AG04450 (cell line): ENCODE measurements around the gene WDR74. TPM values are rescaled to one million over a fixed set of nuclear protein-coding genes. Genes with fewer than 3 reads are reported as not detected.
"Not testable (repeated sequence)": the region's sequence is repeated elsewhere in the genome, so short reads cannot be mapped to it uniquely, and the experiment has no call there.

Experiments
- CTCF ChIA-PET: fragments of 300-600, 350-600 bp; formaldehyde crosslinking; extraction: SDS; loops from one replicate; lab custom pipeline; 2022; ENCODE audit warnings: antibody characterized with exemption, inconsistent platforms; lab: Charles Lee
- POLR2A ChIA-PET: fragments of 350-600 bp; formaldehyde crosslinking; extraction: SDS; loops from one replicate; lab custom pipeline; 2021; ENCODE audit warnings: antibody characterized with exemption, inconsistent platforms; lab: Yijun Ruan, JAX
- DNase-seq: peaks from one replicate; pipeline ENCODE4 v3.0.0-alpha.2; 2011; ENCODE audit warnings: low read depth, low spot score
- H3K27ac ChIP-seq: one replicate; pipeline ENCODE4 v1.5.1; 2012; ENCODE audit warnings: low read depth, low read length, control low read depth
- H3K27me3 ChIP-seq: one replicate; pipeline ENCODE4 v1.6.0; 2012; ENCODE audit warnings: low read length; ENCODE audit not compliant: control insufficient read depth, insufficient read depth
- H3K4me3 ChIP-seq: 2 replicates; pipeline ENCODE4 v1.5.1; 2011; ENCODE audit warnings: mild to moderate bottlenecking, low read depth, low read length, control low read depth
- H3K9me3 ChIP-seq: 2 replicates; pipeline ENCODE4 v1.5.1; 2012; ENCODE audit warnings: low read length; ENCODE audit not compliant: control insufficient read depth, insufficient read depth
- polyA plus RNA-seq: library from polyadenylated mRNA; depleted of rRNA; stranded (reverse); fragments of >200 nt; gene quantifications from 2 replicates; pipeline ENCODE4 v1.2.3, GENCODE V29; 2011
- TF ChIP-seq, protein P1 (sequence below): IDR thresholded peaks from 2 replicates; pipeline ENCODE4 v1.5.1; 2011; ENCODE audit warnings: low read depth, low read length, control low read depth, inconsistent platforms

WDR74 gene
- polyA plus RNA-seq, 1 experiment = 18.0 TPM

DNA sequence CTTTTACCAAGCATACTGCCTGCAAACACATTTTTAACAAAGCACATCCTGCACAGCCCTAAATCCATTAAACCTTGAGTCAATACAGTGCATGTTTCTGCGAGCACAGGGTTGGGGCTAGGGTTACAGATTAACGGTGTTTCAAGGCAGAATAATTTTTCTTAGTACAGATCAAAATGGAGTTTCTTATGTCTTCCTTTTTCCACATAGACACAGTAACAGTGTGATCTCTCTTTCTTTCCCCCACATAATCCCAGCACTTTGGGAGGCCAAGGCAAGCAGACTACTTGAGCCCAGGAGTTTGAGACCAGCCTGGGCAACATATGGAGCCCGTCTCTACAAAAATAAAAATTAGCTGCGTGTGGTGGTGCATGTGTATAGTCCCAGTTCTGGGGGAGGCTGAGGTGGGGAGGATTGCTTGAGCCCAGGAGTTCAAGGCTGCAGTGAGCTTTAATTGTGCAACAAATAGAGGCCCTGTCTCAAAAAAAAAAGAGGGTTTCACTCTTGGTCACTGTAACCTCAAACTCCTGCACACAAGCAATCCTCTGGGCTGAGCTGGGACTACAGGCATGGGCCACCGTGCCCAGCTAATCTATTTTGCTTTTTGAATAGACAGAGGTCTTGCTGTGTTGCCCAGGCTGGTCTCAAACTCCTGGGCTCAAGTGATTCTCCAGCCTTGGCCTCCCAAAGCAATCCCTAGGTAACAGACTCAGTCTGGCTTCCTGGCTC, 21.6 kb upstream of the WDR74 start:
- H3K27ac ChIP-seq = no peak overlapping the region
- H3K9me3 ChIP-seq = no peaks in the 10 kb centered on the region
- TF ChIP-seq, protein P1, sequence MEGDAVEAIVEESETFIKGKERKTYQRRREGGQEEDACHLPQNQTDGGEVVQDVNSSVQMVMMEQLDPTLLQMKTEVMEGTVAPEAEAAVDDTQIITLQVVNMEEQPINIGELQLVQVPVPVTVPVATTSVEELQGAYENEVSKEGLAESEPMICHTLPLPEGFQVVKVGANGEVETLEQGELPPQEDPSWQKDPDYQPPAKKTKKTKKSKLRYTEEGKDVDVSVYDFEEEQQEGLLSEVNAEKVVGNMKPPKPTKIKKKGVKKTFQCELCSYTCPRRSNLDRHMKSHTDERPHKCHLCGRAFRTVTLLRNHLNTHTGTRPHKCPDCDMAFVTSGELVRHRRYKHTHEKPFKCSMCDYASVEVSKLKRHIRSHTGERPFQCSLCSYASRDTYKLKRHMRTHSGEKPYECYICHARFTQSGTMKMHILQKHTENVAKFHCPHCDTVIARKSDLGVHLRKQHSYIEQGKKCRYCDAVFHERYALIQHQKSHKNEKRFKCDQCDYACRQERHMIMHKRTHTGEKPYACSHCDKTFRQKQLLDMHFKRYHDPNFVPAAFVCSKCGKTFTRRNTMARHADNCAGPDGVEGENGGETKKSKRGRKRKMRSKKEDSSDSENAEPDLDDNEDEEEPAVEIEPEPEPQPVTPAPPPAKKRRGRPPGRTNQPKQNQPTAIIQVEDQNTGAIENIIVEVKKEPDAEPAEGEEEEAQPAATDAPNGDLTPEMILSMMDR = no peak
- DNase-seq = no peak
- no peak overlapping the region for H3K4me3 ChIP-seq
- POLR2A ChIA-PET = interaction anchor here (0.9 to 2.4 kb wide), 2 partner anchors 20 to 21 kb away, joined by 3 to 13 read pairs; no protein-coding TSS in a partner anchor
- no peaks in the 10 kb centered on the region for H3K27me3 ChIP-seq
- CTCF ChIA-PET = interaction anchor here (1.1 to 2.0 kb wide), 2 partner anchors 73 to 75 kb away, joined by 3 to 25 read pairs; no protein-coding TSS in a partner anchor

DNA sequence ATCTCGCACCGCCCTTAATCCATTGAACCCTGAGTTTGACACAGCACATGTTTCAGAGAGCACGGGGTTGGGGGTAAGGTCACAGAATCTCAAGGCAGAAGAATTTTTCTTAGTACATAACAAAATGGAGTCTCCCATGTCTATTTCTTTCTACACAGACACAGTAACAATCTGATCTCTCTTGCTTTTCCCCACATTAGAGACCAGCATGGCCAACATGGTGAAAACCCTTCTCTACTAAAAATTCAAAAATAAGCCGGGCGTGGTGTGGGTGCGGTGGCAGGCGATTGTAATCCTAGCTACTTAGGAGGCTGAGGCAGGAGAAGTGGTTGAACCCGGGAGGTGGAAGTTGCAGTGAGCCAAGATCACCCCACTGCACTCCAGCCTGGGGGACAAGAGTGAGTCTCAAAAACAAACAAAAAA, 19.9 kb upstream of the WDR74 start:
- DNase-seq, H3K27ac ChIP-seq, POLR2A ChIA-PET, H3K4me3 ChIP-seq, H3K27me3 ChIP-seq, H3K9me3 ChIP-seq, CTCF ChIA-PET: not testable (repeated sequence)

DNA sequence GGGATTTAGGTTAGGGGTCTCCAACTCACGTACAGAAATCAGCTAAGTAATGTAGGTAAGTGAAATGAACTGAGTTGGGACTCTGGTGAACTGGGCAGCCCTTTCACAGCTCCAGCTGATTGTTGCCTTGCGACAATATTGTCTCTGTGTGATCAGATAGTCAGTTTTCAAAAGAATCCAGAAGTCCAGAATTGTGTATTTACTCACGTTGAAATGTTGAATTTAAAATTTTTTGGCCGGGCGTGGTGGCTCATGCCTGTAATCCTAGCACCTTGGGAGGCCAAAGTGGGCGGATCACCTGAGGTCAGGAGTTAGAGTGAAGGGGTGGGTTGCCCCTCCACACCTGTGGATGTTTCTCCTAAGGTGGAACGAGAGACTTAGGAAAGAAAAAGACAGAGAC, 18.8 kb upstream of the WDR74 start:
- no peak for DNase-seq
- no peaks in the 10 kb centered on the region for H3K9me3 ChIP-seq
- ChIA-PET POLR2A (interaction anchor here (1.4 to 9.3 kb wide), 2 partner anchors 18 to 24 kb away, joined by 4 to 172 read pairs; partner anchors contain the start of gene WDR74), CTCF (interaction anchor here (0.5 to 5.0 kb wide), 5 partner anchors 16 to 382 kb away, joined by 3 to 40 read pairs (median 3); partner anchors contain the start of genes SLC3A2 and TMEM179B)
- no peak overlapping the region for H3K27ac ChIP-seq
- TF ChIP-seq, protein P1 = no peak
- no peak overlapping the region for H3K4me3 ChIP-seq
- H3K27me3 ChIP-seq = no peaks in the 10 kb centered on the region

DNA sequence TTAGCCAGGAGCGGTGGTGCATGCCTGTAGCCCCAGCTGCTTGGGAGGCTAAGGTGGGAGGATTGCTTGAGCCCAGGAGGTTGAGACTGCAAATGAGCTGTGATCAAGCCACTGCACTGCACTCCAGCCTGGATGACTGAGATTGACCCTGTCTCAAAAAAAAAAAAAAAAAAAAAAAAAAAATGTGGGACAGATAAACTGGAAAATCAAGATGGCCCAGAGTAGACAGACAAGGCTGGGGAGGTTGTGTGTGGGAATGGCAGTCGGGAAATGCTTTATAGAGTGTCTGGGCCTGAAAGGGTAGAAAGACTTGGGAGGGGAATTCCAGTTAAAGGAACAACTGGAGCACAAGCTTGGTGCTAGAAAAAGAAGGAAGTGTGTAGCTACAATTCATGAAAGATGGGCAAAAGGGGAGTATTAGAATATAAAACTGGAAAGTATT, 18.2 kb upstream of the WDR74 start:
- ChIA-PET POLR2A (interaction anchor here (0.6 to 9.3 kb wide), 3 partner anchors 17 to 24 kb away, joined by 3 to 172 read pairs (median 4); partner anchors contain the start of gene WDR74), CTCF (interaction anchor here (1.0 to 5.0 kb wide), 5 partner anchors 8 to 71 kb away, joined by 3 to 40 read pairs (median 6); partner anchors contain the start of genes SLC3A2 and TMEM179B)
- no peaks in the 10 kb centered on the region for H3K27me3 ChIP-seq
- no peaks in the 10 kb centered on the region for H3K9me3 ChIP-seq
- TF ChIP-seq, protein P1 = no peak
- no peak for DNase-seq
- no peak overlapping the region for H3K4me3 ChIP-seq
- H3K27ac ChIP-seq = no peak overlapping the region

DNA sequence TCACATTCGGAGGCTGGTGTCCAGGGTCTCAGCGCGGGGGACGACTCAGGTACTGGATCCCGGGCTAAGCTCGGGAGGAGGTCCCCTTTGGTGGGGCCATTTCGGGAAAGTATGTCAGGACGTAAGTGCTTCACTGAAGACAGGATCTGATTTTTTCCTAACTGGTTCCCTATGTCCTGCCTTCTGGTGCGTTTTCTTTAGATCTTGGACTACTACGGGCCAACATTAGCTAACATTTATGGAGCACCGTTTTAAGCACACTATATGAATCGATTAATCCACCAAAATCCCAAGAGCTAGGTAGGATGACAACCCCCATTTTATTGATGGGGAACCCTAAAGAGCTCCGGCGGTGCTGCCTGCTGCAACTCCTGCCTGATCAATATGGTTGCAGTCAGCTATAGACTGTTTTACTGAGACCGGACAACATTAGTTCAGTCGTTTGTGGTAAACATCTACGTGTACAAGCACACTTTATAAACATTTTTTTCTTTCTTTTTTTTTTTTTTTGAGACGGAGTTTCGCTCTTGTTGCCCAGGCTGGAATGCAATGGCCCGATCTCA, 17.0 kb upstream of the WDR74 start:
- POLR2A ChIA-PET = interaction anchor here (0.6 to 9.3 kb wide), 16 partner anchors 8 to 255 kb away, joined by 3 to 172 read pairs (median 9); partner anchors contain the start of genes HNRNPUL2, MTA2, SLC3A2 and STX5
- Histone ChIP-seq H3K9me3 (no peaks in the 10 kb centered on the region), H3K27me3 (no peaks in the 10 kb centered on the region), H3K27ac (peak overlapping the region; percentile 91), H3K4me3 (peak overlapping the region; percentile 92)
- DNase-seq = no peak
- TF ChIP-seq, protein P1 = no peak
- CTCF ChIA-PET = interaction anchor here (1.2 to 5.0 kb wide), 3 partner anchors 9 to 70 kb away, joined by 4 to 40 read pairs (median 7); partner anchors contain the start of genes SLC3A2 and TMEM179B
